HCEC 1CT (cell line): ENCODE results near the gene RIOK1.
"Not testable (repeated sequence)": the region's sequence is repeated elsewhere in the genome, so short reads cannot be mapped to it uniquely, and the experiment has no call there.

Experiments
- DNase-seq: peaks from one replicate; pipeline ENCODE4 v3.0.0-alpha.2; 2017

Gene RIOK1

DNA sequence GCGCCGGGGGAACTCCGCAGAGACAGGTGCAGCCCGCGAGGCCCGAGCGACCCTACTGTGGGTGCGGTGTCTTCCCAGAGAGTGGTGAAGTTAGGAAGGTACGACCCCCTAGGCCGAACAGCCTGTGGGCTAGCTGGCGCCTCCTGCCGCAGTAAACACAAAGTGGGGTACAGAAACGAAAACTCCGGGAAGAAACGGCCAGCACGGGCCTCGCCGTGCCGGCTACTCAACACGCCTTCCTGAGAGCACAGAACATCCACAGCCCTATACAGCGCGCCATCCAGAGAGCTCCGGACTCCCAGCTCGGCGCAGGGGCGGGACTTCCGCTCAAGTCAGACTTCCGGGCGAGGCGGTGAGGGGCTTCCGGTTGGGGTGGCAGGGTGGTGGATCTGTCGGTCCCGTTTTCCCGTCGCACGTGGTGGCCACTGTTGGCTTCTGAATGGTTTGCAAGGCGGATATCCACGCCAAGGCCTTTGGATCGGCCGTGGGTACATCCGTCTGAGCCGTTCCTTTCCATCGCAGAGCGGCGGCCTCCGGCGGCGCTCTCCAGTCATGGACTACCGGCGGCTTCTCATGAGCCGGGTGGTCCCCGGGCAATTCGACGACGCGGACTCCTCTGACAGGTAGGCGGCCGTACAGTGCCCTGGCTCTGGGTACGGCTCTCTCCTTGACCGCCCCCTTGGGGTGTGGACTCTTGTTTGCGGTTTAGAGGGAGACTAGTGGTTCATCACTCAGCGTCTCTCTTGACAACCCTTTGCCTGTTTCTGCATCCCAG lies at the start of gene RIOK1, which contains the start of gene CAGE1:
TSS of gene RIOK1 (plus strand) at position 358 of the 775 bp plus-strand sequence. CDS start at position 553, 195 bp downstream.
TSS of gene CAGE1 (minus strand) at position 292 of the 775 bp plus-strand sequence. CDS start 2,569 bp downstream, outside the sequence.
- DNase-seq = peak; percentile 93

DNA sequence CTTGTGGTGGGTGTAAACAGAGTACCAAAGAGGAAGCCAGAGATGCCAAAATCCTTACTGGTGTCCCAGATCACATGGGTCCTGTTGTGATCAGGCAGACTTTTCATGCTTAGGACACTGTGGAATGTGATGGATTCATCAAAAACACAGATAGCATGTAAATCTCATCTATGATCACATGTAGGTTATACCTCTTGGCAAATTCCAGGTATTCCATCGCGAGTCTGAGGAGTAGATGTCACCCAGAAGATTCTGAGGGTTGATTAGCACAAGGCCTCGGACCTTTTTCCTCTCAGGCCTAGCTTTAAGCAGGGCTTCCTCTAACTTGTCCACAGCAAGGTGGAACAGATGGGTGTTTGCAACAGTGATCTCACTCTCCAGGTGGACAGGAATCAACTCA lies 48.3 kb upstream of the RIOK1 start:
- no peak for DNase-seq

DNA sequence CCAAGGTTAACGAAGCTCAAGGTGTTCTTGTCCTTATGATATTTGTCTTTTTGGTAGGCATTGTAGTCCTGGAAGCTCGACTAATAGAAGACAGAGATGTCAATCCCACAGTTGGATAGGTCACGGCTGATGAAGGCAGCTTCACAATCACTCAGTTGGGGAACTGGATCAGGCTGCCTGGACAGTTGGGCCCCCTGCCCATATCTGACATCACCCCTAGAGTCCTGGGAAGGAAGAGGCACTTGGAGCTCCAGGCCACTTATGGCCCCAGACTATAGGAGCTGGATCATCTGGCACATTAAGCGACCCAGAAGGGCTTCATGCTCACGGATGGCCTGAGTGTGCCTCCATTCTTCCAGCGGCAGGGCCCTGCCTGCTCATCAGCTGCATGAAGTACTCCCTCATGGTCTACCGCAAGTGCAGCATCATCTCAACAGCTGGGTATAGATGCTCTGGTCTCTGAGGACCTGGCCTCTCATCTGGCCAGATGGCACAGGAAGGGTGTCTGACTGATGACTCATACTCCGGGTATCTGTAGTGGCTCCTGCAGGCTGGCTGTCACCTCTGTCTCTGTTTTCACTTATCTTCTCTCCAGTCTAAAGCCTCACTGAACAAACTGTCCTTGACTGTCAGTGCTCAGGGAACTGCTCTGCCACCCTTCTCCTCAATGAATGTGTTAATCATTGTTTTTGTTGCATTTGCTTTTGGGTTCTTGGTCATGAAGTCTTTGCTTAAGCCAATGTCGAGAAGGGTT lies 47.4 kb upstream of the RIOK1 start:
- DNase-seq = no peak

DNA sequence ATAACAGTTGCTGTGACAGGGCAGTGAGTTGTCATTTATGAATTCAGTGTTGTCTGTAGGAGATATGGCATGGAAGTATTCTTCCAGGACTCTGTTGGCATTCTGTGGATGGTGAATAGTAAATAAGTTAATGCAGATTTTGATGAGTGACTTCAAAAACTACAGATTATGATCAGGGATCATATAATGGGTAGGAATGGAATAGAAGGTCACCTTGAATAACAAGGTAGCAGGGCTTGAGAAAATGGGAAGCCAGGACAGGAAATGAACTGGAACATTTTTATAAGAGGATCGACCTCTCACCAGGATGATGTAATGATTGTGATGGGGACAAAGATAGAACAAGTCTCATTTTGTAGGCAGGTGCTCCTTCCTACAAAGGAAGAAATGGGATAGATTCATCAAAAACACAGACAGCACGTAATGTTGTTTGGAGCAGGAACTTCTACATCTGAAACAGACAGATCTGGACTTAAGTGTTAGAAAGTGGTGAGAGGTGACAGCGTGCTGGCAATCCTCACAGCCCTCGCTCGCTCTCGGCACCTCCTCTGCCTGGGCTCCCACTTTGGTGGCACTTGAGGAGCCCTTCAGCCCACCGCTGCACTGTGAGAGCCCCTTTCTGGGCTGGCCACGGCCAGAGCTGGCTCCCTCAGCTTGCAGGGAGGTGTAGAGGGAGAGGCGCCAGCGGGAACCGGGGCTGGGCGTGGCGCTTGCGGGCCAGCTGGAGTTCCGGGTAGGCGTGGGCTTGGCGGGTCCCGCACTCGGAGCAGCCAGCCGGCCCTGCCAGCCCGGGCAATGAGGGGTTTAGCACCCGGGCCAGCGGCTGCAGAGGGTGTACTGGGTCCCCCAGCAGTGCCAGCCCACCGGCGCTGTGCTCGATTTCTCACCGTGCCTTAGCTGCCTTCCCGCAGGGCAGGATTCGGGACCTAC lies 45.8 kb upstream of the RIOK1 start:
- no peak for DNase-seq

DNA sequence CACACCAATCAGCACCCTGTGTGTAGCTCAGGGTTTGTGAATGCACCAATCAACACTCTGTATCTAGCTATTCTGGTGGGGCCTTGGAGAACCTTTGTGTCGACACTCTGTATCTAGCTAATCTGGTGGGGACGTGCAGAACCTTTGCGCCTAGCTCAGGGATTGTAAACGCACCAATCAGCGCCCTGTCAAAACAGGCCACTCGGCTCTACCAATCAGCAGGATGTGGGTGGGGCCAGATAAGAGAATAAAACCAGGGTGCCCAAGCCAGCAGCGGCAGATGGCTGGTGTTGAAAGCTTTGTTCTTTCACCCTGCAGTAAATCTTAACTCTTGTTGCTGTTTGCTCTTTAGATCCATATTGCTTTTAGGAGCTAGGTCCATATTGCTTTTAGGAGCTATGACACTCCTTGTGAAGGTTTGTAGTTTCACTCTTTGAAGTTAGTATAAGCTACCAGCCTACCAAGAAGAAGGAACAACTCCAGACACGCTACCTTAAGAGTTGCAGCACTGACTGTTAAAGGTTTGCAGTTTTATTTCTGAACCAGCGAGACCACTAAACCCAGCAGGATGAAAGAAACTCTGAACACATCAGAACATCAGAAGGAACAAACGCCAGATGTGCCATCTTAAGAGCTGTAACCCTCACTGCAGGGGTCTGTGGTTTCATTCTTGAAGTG lies 44.7 kb upstream of the RIOK1 start:
- DNase-seq = not testable (repeated sequence)

DNA sequence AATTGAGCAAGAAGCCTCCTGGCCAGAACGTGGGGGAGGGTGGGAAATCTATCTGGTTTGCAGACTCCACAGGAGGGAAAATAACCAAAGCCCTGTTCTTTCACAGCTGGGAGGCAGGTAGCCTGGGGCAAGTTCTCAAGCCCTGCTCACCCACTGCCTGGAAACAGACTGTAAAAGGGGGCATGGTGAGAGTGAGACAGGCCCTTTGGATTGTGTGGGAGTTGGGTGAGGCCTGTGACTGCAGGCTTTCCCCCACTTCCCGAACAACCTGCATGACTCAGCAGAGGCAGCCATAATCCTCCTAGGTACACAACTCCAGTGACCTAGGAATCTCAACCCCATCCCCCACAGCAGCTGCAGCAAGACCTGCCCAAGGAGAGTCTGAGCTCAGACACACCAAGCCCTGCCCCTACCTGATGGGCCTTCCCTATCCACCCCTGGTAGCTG lies 42.0 kb upstream of the RIOK1 start:
- DNase-seq = not testable (repeated sequence)

DNA sequence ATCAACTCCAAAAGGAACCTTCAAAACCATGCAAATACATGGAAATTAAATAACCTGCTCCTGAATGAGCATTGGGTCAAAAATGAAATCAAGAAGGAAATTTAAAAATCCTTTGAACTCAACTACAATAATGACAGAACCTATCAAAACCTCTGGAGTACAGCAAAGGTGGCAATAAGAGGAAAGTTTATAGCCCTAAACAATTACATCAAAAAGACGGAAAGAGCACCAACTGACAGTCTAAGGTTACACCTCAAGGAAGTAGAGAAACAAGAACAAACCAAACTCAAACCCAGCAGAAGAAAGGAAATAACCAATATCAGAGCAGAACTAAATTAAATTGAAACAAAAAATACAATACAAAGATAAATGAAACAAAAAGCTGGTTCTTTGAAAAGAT lies 39.0 kb upstream of the RIOK1 start:
- not testable (repeated sequence) for DNase-seq

DNA sequence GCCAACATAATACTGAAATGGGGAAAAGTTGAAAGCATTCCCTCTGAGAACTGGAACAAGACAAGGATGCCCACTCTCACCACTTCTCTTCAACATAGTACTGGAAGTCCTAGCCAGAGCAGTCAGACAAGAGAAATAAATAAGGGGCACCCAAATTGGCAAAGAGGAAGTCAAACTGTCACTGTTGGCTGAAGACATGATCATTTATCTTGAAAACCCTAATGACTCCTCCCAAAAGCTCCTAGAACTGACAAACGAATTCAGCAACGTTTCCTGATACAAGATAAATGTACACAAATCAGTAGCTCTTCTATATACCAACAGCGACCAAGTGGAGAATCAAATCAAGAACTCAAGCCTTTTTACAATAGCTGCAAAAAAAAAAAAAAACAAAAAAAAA lies 37.7 kb upstream of the RIOK1 start:
- not testable (repeated sequence) for DNase-seq

DNA sequence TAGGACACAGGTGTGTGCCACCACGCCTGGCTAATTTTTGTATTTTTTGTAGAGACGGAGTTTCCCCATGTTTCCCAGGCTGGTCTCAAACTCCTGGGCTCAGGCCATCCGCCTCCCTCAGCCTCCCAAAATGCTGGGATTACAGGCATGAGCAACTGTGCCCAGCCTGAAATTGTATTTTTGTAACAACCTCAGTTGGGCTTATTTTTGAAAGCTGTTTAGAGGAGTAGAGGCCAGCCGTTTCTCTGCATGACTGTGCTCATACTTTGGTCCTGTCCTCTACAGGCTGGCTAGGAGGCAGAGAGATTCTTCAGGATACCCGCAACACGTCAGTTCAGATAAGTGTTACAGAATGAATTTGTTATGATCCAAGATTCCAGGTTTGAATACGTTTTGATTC lies 22.2 kb upstream of the RIOK1 start:
- no peak for DNase-seq

DNA sequence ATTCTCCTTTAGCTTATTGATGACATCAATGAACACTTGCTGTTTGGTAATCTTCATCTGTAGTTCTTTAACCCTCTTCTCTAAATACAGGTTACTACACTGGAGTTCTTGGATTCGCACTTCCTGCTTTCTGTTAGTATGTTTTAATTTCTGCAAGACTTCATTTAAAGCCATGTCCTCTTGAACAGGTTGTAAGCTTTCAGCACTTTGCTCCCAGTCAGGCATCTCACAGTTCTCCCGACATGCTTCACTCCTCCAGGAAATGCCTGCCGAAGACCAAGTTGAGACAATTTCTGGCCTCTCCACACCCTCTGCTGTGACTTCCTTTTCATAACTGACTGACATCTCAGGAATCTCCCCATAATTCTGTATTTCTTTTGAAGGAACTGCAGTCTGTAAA lies 15.9 kb upstream of the RIOK1 start:
- no peak for DNase-seq

DNA sequence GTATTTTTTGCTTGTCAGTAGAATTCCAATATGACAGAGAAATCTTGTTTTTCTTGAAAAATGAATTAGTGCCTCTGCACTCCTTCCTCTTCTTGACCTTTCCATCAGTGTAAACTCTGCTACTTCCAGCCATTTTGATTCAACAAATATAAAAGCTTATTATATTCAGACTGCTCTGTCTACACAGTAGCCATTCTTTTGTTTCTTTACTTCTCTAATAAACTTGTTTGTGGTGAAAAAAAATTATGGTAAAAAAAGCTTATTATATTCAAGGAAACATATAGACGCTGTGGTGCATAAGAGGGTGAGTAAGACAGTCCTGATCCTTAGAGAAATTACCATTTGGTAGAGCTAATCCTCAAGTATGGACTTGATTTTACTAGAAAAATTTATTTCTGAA lies 11.6 kb upstream of the RIOK1 start:
- DNase-seq = no peak

DNA sequence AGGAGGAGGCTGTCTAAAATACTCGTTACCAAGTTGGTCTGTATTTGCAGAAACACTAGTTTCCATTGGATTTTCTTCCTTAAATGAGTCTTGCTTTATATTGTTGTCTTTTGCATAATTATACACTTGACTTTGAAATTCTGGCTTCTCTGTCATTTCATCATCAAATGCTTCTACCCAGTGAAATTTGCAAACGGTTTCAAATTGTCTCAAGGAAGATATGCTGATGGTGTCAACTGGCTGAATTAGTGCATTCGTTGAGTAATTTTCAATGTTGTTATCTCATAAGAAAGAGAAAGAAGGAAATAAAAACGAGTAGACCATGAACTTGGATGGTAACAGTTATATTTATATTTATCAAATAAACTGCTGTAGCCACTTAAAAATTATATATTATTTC lies 10.9 kb upstream of the RIOK1 start:
- DNase-seq = no peak

DNA sequence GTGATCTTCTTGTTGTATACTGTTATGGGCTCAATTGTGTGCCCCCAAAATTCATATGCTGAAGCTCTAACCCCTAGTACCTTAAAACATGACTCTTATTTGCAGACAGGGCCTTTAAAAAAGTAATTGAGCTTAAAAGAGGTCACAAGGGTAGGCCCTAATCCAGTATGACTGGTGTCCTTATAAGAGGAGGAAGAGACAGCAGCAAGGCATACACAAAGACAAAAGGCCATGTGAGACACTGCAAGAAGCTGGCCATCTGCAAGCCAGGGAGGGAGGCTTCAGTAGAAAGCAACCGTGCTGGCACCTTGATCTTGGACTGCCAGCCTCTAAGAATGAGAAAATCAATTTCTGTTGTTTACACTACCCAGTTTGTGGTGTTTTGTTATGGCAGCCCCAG lies 8.5 kb upstream of the RIOK1 start:
- no peak for DNase-seq

DNA sequence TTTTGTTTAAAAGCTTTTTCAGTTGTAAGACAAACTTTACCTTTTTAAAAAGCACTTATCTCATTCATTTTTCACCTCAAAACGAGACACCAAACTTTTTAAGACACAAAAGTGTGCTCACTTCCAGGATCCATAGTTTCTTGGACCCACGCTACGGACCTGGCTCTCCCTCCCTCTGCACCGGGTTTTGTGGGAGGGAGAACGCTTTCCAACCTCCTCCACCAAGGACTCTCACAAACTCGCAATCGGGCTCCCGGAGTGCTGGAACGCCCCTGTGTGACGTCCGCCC lies 502 bp upstream of the RIOK1 start:
- peak; percentile 51 for DNase-seq

DNA sequence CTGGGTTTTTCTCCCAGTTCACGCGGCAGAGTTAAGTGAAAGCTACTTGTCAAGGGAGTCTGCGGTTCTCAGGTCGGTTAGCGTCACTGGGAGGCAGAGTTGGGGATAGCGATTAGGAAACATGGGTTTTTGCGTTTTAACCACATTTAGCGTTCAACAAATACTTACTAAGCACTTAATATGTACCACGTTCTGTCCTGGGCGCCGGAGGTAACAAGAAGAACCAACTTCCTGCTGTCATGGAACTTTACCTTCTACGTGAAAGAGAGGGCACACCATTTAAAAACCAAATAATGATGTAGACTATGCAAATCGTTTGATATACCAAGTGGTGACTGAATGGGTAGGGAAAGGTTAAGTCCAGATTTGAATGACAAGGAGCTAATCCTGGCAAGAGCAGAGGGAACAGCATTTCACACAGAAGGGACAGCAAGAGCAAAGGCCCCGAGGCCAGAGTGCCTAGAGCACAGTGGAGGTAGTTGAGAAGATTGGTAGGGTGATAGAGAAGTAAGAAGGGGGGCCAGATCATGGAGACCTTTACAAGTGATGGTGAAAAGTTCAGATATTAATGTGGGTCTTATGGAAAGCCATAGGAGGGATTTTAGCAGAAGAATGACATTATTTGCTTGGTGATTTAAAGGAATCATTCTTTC lies 744 bp downstream of the RIOK1 start:
- no peak for DNase-seq

DNA sequence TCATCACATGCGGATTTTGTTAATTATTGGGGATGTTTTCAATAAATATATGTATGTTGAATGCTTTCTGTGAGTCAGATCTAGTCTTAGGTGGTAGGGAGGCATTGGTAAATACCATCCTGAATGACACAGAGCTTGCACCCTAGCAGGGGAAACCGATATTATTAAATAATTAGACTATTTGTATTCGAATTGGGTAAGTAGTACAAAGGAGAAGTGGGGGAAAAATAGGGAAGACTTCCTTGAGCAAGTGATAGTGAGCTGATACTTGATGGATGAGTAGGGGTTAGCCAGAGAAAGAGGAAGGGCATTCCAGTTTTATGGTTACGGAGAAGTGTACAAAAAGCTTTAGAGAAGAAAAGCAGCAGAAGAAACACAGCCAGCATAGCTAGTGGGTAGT lies 1.5 kb downstream of the RIOK1 start:
- DNase-seq = no peak

DNA sequence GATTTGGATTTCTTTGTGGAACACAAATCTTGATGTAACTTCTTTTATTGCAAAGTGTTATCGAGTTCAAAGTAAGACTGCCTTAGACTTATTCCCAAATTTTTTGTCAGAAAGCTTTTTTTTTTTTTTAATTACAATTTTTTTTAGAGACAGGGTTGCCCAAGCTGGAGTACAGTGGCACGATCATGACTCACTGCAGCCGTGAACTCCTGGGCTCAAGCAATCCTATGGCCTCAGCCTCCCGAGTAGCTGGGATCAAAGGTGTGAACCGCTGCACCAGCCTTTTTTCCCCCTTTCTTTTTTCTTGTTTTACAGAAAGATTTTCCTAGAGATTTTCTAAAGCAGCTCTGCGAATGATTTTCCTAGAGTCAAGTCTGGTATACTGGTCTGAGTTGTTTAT lies 2.8 kb downstream of the RIOK1 start:
- DNase-seq = no peak

DNA sequence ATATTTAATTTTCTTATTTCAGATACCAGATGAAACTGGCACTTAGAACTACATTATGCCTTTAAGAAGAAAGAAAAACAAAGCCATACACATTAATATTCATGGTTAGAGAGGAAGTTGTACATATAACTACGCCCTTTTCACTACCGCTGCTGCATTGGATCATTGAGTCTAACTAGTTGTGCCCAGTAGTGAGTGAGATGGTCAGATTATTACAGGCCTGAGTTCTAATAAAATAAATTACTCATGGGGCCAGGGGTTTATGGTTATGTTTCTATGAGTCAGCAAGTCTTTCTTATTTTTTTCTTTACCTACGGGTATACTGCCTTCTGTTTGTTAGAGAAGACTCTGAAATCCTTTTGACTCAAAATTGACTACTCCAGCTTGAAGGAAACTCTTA lies 11.5 kb downstream of the RIOK1 start:
- DNase-seq = peak; percentile 35

DNA sequence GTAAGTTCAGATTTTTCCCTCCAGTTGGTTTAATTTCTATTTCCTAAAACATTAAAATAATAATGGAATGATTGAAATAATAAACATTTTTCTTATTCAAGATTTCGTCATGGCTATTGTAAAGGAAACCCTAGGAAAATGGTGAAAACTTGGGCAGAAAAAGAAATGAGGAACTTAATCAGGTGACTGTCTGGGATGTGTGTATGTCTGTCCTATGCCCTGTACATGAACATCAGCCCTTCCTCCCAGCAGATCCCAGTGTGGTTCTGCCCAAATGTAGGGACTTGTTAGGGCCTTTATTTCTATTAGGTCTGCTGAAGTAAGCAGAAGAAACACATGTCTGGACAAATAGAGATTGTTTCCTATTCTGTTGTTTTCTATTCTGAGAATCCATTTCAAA lies 13.1 kb downstream of the RIOK1 start:
- DNase-seq = no peak

DNA sequence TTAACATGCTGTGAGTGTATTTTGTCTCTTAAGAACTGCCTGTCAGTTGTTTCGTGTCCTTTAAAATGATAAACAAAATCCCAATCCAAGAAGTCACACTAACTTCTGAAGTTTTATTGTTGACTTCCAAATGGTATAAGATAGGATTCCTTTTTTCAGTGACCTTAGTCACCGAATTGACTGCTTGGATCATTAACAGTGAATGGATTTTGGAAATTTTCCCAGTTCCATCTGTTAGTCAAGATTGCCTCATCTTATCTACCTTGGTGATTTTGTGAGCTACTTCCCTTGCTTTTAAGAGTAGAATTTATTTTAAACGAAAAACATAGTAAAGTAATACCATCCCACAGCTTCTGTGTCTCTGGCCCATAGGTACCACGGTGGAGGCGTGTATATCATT lies 14.9 kb downstream of the RIOK1 start:
- DNase-seq = no peak

DNA sequence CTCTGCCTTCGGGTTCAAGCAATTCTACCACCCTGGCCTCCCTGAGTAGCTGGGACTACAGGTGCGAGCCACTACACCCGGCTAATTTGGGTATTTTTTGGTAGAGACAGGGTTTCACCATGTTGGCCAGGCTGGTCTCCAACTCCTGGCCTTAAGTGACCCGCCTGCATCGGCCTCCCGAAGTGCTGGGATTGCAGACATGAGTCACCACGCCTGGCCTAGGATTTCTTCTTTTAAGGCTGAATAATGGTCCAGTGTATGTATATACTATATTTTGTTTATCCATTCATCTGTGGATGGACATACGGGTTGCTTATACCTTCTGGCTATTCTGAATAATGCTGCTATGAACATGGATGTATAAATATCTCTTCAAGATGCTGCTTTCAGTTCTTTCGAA lies 17.1 kb downstream of the RIOK1 start:
- peak; percentile 31 for DNase-seq

DNA sequence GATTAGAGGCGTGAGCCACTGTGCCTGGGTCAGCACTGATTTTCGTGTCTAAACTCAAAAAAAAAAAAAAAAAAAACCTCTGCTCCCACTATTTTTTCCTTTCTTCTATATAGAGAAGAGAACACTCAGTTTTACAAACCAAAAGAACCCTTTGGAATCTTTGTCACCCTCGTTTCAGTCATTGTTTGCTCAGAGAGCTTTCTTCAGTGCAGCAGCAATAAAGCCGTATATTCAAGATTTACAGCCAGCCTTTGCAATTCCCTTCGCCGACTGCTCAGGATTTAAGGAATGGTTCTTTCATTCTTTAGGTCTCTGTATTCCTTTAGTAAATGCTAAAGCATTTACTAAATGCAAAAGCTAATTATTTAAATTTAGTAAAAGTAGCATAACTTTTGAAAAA lies 20.1 kb downstream of the RIOK1 start:
- no peak for DNase-seq
